Measurements from ENCODE around the gene UNC13C. TPM values are rescaled to one million over a fixed set of nuclear protein-coding genes. Genes with fewer than 3 reads are reported as not detected.

The UNC13C gene
- total RNA-seq, 2 donors from 2014 or later: 1.2 to 4.2 TPM

GRCh38 chr15:54307252-54307902 is 329.1 kb downstream of the UNC13C start:
- TF ChIP-seq, protein P1, sequence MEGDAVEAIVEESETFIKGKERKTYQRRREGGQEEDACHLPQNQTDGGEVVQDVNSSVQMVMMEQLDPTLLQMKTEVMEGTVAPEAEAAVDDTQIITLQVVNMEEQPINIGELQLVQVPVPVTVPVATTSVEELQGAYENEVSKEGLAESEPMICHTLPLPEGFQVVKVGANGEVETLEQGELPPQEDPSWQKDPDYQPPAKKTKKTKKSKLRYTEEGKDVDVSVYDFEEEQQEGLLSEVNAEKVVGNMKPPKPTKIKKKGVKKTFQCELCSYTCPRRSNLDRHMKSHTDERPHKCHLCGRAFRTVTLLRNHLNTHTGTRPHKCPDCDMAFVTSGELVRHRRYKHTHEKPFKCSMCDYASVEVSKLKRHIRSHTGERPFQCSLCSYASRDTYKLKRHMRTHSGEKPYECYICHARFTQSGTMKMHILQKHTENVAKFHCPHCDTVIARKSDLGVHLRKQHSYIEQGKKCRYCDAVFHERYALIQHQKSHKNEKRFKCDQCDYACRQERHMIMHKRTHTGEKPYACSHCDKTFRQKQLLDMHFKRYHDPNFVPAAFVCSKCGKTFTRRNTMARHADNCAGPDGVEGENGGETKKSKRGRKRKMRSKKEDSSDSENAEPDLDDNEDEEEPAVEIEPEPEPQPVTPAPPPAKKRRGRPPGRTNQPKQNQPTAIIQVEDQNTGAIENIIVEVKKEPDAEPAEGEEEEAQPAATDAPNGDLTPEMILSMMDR (IDR thresholded peaks at IDR 0.05): no peak
- Histone ChIP-seq H3K4me1 (ENCODE audit: control insufficient read depth in 1 of 2, low read depth in 2 of 2) (no peaks in the 10 kb centered on the region), H3K27me3 (replicated peaks; ENCODE audit: insufficient read depth) (no peaks in the 10 kb centered on the region), H3K36me3 (no peaks in the 10 kb centered on the region), H3K9me3 (no peaks in the 10 kb centered on the region), H3K27ac (no peak overlapping the region), H3K4me3 (no peak overlapping the region)
- DNase-seq (ENCODE audit: low spot score) (no peak), ATAC-seq (ENCODE audit: insufficient number of reproducible peaks, low FRiP score, low read depth) (no peak)

- DNase-seq (ENCODE audit: low spot score) (no peak), ATAC-seq (ENCODE audit: insufficient number of reproducible peaks, low FRiP score, low read depth) (no peak)
- TF ChIP-seq, protein P1 (IDR thresholded peaks at IDR 0.05): no peak
- H3K9me3 ChIP-seq: no peaks in the 10 kb centered on the region
- no peaks in the 10 kb centered on the region for H3K36me3 ChIP-seq
- H3K27me3 ChIP-seq (replicated peaks; ENCODE audit: insufficient read depth): no peaks in the 10 kb centered on the region
- no peak overlapping the region for H3K4me3 ChIP-seq
- H3K27ac ChIP-seq: no peak overlapping the region
- no peaks in the 10 kb centered on the region for H3K4me1 ChIP-seq (ENCODE audit: control insufficient read depth in 1 of 2, low read depth in 2 of 2)
Observed at GRCh38 chr15:54307926-54308325, 329.7 kb downstream of the UNC13C start.

- H3K4me1 ChIP-seq (ENCODE audit: control insufficient read depth in 1 of 2, low read depth in 2 of 2): no peaks in the 10 kb centered on the region
- DNase-seq (ENCODE audit: low spot score): no peak
- TF ChIP-seq, protein P1 (IDR thresholded peaks at IDR 0.05): no peak
Observed at GRCh38 chr15:54312528-54312927, 334.3 kb downstream of the UNC13C start.

GRCh38 chr15:54321426-54321825 is 343.2 kb downstream of the UNC13C start:
- no peaks in the 10 kb centered on the region for H3K27me3 ChIP-seq (replicated peaks; ENCODE audit: insufficient read depth)
- H3K27ac ChIP-seq: no peak overlapping the region
- no peak for DNase-seq (ENCODE audit: low spot score)
- ATAC-seq (ENCODE audit: insufficient number of reproducible peaks, low FRiP score, low read depth): no peak
- H3K9me3 ChIP-seq: no peaks in the 10 kb centered on the region
- TF ChIP-seq, protein P1 (IDR thresholded peaks at IDR 0.05): no peak
- no peaks in the 10 kb centered on the region for H3K36me3 ChIP-seq
- no peaks in the 10 kb centered on the region for H3K4me1 ChIP-seq (ENCODE audit: control insufficient read depth in 1 of 2, low read depth in 2 of 2)
- H3K4me3 ChIP-seq: no peak overlapping the region

More at GRCh38 chr15:54312528-54312927, 334.3 kb downstream of the UNC13C start:
- Histone ChIP-seq H3K4me3 (no peak overlapping the region), H3K27ac (no peak overlapping the region), H3K27me3 (replicated peaks; ENCODE audit: insufficient read depth) (no peaks in the 10 kb centered on the region), H3K9me3 (no peaks in the 10 kb centered on the region), H3K36me3 (no peaks in the 10 kb centered on the region)
- ATAC-seq (ENCODE audit: insufficient number of reproducible peaks, low FRiP score, low read depth): no peak

DNA sequence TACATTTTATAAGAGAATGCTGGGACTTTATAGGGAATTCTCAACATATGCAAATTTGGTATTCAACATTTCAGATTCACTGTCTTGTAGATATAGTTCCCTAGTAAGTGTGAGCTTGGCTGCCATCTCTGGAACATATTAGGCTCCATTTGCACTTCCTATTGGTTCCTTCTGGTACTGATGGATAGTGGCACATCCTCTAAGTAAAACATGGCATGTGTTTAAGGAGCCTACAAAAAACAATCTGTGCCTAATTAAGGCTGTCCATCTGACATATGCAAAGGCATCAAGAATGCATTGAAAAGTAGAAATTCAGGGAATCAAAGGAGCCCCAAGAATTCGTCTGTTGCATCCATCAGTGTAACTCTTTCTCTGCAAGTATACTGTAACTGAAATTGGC is 344.1 kb downstream of the UNC13C start:
- Histone ChIP-seq H3K27ac (no peak overlapping the region), H3K4me1 (ENCODE audit: control insufficient read depth in 1 of 2, low read depth in 2 of 2) (no peaks in the 10 kb centered on the region), H3K4me3 (no peak overlapping the region), H3K36me3 (no peaks in the 10 kb centered on the region), H3K9me3 (no peaks in the 10 kb centered on the region), H3K27me3 (replicated peaks; ENCODE audit: insufficient read depth) (no peaks in the 10 kb centered on the region)
- TF ChIP-seq, protein P1 (IDR thresholded peaks at IDR 0.05): no peak
- no peak for DNase-seq (ENCODE audit: low spot score)
- no peak for ATAC-seq (ENCODE audit: insufficient number of reproducible peaks, low FRiP score, low read depth)

Measured in thoracic aorta (tissue), 2 donors.